HG03354 (cell line): ENCODE measurements around the gene NBPF1.
A peak's percentile ranks its signal among the peaks of the same experiment; 100 is the strongest.
"Not testable (repeated sequence)": the region's sequence is repeated elsewhere in the genome, so short reads cannot be mapped to it uniquely, and the experiment has no call there.

Experiments
- ATAC-seq: cut with Tn5 transposase; IDR thresholded peaks from one replicate; pipeline ENCODE4 v1.9.1; 2021; ENCODE audit warnings: mild to moderate bottlenecking; ENCODE audit not compliant: unreplicated experiment, poor library complexity, severe bottlenecking

NBPF1 gene

DNA sequence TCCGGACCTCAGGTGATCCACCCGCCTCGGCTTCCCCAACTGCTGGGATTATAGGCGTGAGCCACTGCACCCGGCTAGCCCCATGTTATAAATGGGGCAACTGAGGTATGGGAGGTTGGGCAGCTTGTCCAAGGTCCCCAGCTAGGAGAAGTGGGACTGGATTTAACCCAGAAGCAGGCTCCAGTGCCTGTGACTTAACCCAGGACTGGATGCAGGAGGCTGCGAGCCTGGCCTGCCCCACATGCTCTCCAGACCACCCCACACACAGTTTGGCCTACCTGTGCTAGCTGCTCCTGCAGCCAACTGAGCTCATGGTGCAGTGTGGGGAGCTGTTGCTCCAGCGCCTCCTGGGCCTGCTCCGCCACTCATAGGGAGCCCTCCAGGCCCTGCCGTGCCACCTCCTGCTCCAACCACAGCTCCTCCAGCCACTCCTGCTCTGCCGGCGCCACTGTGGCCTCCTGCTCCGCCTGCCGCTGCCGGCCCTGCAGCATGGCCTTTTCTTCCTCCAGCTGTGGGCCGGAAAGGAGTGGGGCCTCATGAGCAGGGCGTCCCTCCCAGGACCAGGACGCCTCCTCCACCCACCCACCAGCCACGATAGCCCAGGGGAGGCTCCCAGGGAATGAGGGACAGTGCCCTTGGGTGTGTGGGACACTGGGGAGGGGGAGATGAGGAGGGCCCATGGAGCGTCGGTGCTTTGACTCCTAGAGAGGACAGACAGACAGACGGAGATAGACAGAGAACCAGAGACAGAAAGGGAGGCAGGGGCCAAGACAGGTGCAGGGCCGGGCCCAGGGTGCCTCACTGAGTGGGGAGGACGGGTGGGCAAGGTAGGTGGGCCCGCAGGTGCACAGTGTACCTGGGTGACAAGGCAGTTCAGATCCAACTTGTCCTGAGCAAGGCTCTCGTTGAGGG lies 12.4 kb upstream of the NBPF1 start:
- ATAC-seq, result no peak

GRCh38 chr1:16623812-16624719 lies 10.7 kb upstream of the NBPF1 start:
- ATAC-seq, result not testable (repeated sequence)

- not testable (repeated sequence) for ATAC-seq
These were observed 10.0 kb upstream of the NBPF1 start for GRCh38 chr1:16623337-16623736.

- not testable (repeated sequence) for ATAC-seq
These were observed 8.4 kb upstream of the NBPF1 start for GRCh38 chr1:16621681-16622315.

DNA sequence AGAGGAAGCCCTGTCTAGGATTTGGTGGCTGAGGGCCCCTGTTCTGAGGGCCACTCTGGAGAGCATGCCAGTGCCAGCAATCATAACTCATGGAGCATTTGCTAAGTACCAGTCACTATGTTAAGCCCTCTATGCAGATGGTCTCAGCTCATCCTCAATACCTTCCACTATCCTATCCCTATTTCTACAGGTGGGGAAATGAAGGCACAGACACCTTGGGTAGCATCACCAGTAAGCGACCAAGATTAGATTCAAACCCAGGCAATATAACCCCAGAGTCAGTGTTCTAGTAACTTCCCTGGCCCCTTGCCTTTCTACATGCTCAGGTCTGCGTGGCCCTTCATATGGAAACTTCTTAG lies 7.9 kb upstream of the NBPF1 start:
- ATAC-seq, result peak; percentile 1

DNA sequence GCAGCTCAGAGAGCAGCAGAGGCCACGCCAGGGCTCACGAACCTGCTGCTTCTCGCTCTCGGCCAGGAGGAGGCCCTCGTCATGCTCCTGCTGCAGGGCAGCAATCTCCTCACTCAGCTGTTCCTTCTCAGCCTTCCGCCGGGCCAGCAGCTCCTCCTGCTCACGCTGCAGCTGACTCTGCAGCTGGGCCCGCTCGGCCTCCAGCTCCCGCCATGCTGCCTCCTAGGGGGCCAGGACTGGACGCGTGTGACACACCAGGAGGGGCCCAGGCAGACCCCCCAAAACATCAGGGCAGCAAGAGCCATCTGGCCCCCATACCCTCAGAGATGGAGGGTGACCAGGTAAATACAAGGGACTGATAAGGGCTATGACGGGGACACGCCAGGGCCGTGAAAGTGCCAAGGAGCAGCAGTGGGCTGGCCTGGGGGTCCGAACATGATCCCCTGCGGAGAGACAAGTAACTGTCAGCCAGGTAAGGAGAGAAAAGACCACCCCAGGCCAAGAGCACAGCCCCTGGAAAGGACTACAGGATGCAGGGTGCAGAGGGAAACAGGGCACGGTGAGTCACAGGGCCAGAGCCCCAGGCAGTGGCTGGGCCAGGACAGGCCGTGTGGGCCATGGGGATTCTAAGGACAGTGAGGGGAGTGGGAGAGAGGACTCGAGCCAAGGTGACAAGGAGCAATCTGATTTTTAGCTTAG lies 6.6 kb upstream of the NBPF1 start:
- ATAC-seq, result not testable (repeated sequence)

DNA sequence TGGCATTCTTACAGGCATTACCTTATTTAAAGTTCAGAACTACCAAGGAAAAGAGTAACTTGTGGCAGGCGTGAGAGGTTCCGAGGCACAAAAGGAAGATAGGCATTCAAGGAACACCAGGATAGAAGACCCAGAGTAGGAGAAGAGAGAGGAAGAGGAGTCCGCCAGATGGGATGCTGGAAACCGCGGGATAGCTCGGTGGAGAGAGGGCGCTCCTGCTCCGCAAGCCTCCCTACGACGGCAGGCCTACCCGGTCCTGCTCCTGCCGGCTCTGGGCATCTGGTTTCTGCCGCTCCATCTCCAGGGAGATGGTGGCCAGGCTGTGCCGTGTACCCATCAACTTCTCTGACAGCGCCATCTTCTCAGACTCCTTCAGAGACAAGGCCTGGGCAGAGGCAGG lies 5.4 kb upstream of the NBPF1 start:
- no peak for ATAC-seq

- no peak for ATAC-seq
These were observed 4.6 kb upstream of the NBPF1 start for GRCh38 chr1:16617778-16618580.

DNA sequence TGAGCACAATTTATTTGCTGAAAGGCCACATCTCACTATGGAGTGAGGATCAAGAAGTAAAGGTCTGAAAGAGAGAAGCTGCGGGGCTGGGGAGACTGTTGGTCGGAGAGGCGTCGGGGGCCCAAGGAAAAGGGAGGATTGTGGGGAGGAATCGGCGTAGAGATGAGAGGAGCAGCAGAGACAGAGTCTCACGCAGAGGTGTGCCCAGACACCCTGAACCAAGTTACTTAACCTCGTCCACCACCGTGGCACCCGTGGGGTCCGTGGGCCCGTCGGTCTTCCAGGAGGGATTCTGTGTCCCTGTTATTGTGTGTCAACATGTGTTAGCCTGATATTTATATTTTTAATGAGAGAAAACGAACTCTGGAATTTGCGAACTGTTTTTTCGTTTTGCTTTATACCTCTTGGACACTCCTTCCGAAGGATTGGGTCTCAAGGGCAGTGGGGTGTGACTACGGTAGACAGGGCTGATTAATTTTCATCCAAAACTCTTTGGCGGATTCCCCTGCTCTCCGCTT lies 3.8 kb upstream of the NBPF1 start:
- no peak for ATAC-seq

DNA sequence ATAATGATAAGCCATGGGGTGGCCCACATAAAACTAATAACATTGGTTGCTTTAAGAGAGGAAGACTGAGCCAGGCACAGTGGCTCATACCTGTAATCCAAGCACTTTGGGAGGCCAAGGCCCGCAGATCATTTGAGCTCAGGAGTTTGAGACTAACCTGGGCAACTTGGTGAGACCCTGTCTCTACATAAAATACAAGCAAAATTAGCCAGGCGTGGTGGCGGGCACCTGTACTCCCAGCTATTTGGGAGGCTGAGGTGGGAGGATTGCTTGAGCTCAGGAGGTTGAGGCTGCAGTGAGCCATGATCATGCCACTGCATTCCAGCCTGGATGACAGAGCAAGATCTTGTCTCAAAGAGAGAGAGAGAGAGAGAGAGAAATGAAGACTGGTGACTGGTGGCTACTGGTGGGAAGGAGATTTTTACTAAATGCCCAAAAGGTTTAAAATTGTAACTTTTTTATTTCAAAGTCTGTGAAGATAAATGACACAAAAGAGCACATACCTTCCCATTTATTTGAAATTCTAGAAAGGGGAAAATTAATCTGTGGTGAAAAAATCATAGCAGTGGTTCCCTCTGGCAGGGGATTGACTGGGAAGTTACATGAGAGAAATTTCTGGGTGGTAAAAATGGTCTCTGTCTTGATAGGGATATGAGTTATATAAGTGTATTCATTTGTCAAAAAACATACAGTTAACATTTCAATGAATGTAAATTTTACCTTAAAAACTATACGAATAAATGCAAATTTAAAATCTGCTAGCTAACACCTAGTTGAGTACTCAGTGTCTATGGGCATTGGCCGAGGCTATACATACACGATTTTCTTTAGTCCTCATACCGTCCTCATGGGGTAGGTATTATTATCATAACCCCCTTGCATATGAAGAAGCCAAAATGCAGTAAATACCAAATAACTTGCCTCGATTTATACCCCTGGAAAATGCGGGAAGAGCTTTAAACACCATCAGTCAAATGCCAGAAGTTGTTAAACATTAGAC lies 2.2 kb upstream of the NBPF1 start:
- ATAC-seq, result no peak

- ATAC-seq, result no peak
These were observed 1.2 kb upstream of the NBPF1 start for GRCh38 chr1:16614361-16615252.

DNA sequence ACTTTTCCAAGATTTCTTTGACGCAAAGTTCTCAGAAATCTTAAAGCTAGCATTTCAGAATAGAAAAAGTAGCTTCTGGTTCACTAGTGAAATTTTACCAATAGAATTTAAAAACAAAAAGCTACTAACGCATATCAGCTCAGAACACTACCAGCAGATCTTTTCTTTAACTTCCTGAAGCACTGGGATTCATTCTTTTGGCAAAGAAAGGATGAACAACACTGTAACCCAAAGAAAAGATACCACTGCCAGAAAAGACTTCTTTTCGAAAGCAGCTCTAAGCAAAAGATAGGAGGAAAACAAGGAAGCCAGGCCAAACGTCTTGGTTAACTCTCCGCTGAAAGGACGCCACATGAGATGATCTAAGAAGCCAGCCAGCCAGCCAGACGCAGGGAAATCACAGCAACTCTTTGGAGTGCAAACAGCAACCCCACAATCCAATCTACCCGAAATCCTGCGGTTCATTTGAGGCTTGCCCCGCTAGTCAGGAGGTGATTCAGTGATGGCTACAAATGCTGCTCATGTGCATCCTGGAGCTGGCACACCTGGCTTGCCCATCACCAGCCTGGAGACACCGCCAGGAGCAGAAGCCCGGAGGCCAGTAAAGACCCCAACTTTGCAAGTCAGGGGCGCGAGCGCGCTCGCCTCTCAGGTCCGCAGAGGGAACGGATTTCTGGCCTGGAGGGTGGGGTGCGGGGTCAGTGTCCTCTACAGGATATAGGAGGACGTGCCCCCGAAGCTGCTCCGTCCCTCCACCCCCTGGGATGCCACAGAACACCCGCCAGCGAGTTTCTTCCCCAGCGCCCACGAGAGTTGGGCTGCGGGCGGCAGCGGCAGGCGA lies 812 bp downstream of the NBPF1 start:
- ATAC-seq, result no peak

DNA sequence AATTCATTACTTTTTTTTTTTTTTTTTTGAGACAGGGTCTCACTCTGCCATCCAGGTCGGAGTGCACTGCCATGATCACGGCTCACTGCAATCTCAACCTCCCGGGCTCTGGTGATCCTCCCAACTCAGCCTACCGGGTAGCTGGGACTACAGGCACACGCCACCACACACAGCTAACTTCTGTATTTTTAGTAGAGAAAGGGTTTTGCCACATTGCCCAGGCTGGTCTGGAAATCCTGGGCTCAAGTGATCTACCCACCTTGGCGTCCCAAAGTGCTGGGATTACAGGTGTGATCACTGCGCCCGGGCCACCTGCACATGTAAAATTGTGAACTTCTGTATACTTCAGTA lies 1.4 kb downstream of the NBPF1 start:
- not testable (repeated sequence) for ATAC-seq

DNA sequence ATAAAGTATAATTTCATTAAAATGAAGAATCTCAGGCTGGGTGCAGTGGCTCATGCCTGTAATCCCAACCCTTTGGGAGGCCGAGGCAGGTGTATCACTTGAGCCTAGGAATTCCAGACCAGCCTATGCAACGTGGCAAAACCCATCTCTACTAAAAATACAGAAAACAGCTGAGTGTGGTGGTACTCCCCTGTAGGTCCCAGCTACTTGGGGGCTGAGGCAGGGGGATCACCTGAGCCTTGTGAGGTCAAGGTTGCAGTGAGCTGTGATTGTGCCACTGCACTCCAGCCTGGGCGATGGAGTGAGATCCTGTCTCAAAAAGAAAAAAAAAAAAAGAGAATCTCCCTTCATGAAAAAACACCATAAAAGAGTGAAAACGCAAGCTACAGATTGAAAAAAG lies 2.2 kb downstream of the NBPF1 start:
- ATAC-seq, result not testable (repeated sequence)

DNA sequence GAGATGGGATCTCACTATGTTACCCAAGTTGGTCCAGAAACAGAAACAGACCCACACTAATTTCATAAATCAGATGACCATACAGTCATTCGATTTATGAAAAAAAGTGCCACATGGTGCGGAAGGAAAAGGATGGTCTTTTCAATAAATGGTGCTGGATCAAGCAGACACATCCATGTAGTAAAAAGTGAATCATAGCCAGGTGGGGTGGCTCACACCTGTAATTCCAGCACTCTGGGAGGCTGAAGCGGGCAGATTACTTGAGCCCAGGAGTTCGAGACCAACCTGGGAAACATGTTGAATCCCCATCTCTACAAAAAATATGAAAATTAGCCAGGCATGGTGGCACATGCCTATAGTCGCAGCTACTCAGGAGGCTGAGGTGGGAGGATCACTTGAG lies 2.8 kb downstream of the NBPF1 start:
- ATAC-seq, result not testable (repeated sequence)

DNA sequence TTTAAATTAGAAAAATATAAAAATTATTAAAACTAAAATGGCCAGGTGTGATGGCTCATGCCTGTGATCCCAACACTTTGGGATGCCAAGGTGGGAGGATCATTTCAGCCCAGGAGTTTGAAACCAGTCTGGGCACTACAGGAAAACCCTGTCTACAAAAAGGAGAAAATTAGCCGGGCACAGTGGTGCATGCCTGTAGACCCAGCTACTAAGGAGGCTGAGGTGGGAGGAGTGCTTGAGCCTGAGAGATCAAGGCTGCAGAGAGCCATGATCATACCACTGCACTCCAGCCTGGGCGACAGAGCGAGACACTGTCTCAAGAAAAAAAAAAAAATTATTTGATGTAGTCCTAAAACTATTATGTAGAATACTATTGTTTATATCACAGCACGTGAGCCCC lies 3.6 kb downstream of the NBPF1 start:
- not testable (repeated sequence) for ATAC-seq
